Stimulated activated naive CD8-positive, alpha-beta T cell treated with anti-CD3 and anti-CD28 coated beads, Interleukin-15, Interleukin-2, amounts not matched to agents 100 ng/mL and 50 ng/mL, for 24 hours (primary cell): ENCODE data around the gene PPARG.
"Not testable (repeated sequence)": the region's sequence is repeated elsewhere in the genome, so short reads cannot be mapped to it uniquely, and the experiment has no call there.

Experiments
- H3K27ac Mint-ChIP-seq: one replicate; pipeline ENCODE4 v1.8.0; 2021; ENCODE audit warnings: mild to moderate bottlenecking, mixed read lengths
- H3K27me3 Mint-ChIP-seq: one replicate; pipeline ENCODE4 v1.8.0; 2021; ENCODE audit warnings: mixed read lengths
- H3K36me3 Mint-ChIP-seq: one replicate; pipeline ENCODE4 v1.8.0; 2021; ENCODE audit warnings: low read depth, mixed read lengths
- H3K4me1 Mint-ChIP-seq: one replicate; pipeline ENCODE4 v1.8.0; 2021; ENCODE audit warnings: low read depth, mixed read lengths
- H3K4me3 Mint-ChIP-seq: one replicate; pipeline ENCODE4 v1.8.0; 2021; ENCODE audit warnings: mild to moderate bottlenecking, mixed read lengths
- H3K9me3 Mint-ChIP-seq: one replicate; pipeline ENCODE4 v1.8.0; 2021; ENCODE audit warnings: mixed read lengths

The PPARG gene

GRCh38 chr3:12288182-12289129 is at the start of gene PPARG:
PPARG (plus strand) TSS chr3:12289070; CDS start chr3:12379712, 90,642 bp downstream.
- peaks cover 62% of the 10 kb centered on the region for H3K27me3 Mint-ChIP-seq

GRCh38 chr3:12239301-12239700 is 49.6 kb upstream of the PPARG start:
- no peak overlapping the region for H3K27ac Mint-ChIP-seq
- H3K4me3 Mint-ChIP-seq: no peak overlapping the region
- H3K9me3 Mint-ChIP-seq: peaks cover under 1% of the 10 kb centered on the region
- peaks cover 8% of the 10 kb centered on the region for H3K4me1 Mint-ChIP-seq
- peaks cover 31% of the 10 kb centered on the region for H3K27me3 Mint-ChIP-seq
- peaks cover under 1% of the 10 kb centered on the region for H3K36me3 Mint-ChIP-seq

More at GRCh38 chr3:12288182-12289129, at the start of gene PPARG:
- Mint-ChIP-seq H3K4me3 (peak within 1 kb of the TSS; percentile 47), H3K36me3 (no peaks in the 10 kb centered on the region), H3K27ac (no peak within 1 kb of the TSS), H3K4me1 (peaks cover 14% of the 10 kb centered on the region), H3K9me3 (no peaks in the 10 kb centered on the region)

- no peak overlapping the region for H3K4me3 Mint-ChIP-seq
- H3K9me3 Mint-ChIP-seq: no peaks in the 10 kb centered on the region
- H3K27me3 Mint-ChIP-seq: peaks cover 30% of the 10 kb centered on the region
- no peak overlapping the region for H3K27ac Mint-ChIP-seq
- H3K36me3 Mint-ChIP-seq: no peaks in the 10 kb centered on the region
- peaks cover 7% of the 10 kb centered on the region for H3K4me1 Mint-ChIP-seq
Measured at GRCh38 chr3:12242772-12243171, 46.1 kb upstream of the PPARG start.

- H3K4me1 Mint-ChIP-seq: peaks cover 7% of the 10 kb centered on the region
- peaks cover 15% of the 10 kb centered on the region for H3K9me3 Mint-ChIP-seq
- H3K27ac Mint-ChIP-seq: no peak overlapping the region
Measured at GRCh38 chr3:12246497-12247163, 42.2 kb upstream of the PPARG start.

GRCh38 chr3:12247411-12247810 is 41.5 kb upstream of the PPARG start:
- Mint-ChIP-seq H3K9me3 (peaks cover 15% of the 10 kb centered on the region), H3K4me3 (no peak overlapping the region), H3K36me3 (no peaks in the 10 kb centered on the region), H3K27me3 (peaks cover 39% of the 10 kb centered on the region), H3K4me1 (peaks cover 7% of the 10 kb centered on the region), H3K27ac (no peak overlapping the region)

More at GRCh38 chr3:12246497-12247163, 42.2 kb upstream of the PPARG start:
- peaks cover 39% of the 10 kb centered on the region for H3K27me3 Mint-ChIP-seq
- H3K4me3 Mint-ChIP-seq: no peak overlapping the region
- H3K36me3 Mint-ChIP-seq: no peaks in the 10 kb centered on the region

- Mint-ChIP-seq H3K4me3 (no peak overlapping the region), H3K27me3 (peaks cover 39% of the 10 kb centered on the region), H3K36me3 (no peaks in the 10 kb centered on the region), H3K27ac (no peak overlapping the region), H3K4me1 (peaks cover 7% of the 10 kb centered on the region), H3K9me3 (peaks cover 15% of the 10 kb centered on the region)
Measured at GRCh38 chr3:12249519-12249918, 39.4 kb upstream of the PPARG start.

GRCh38 chr3:12252889-12253288 is 36.0 kb upstream of the PPARG start:
- no peaks in the 10 kb centered on the region for H3K36me3 Mint-ChIP-seq
- peaks cover 15% of the 10 kb centered on the region for H3K9me3 Mint-ChIP-seq
- H3K27ac Mint-ChIP-seq: no peak overlapping the region
- no peak overlapping the region for H3K4me3 Mint-ChIP-seq
- H3K4me1 Mint-ChIP-seq: no peaks in the 10 kb centered on the region
- H3K27me3 Mint-ChIP-seq: peaks cover 25% of the 10 kb centered on the region

- Mint-ChIP-seq H3K27ac (no peak overlapping the region), H3K27me3 (peaks cover 25% of the 10 kb centered on the region), H3K4me3 (no peak overlapping the region), H3K36me3 (no peaks in the 10 kb centered on the region), H3K4me1 (no peaks in the 10 kb centered on the region), H3K9me3 (peaks cover 14% of the 10 kb centered on the region)
Measured at GRCh38 chr3:12253516-12254343, 35.1 kb upstream of the PPARG start.

- Mint-ChIP-seq H3K27ac (no peak overlapping the region), H3K36me3 (no peaks in the 10 kb centered on the region), H3K9me3 (peaks cover under 1% of the 10 kb centered on the region), H3K27me3 (peaks cover 24% of the 10 kb centered on the region), H3K4me3 (no peak overlapping the region), H3K4me1 (no peaks in the 10 kb centered on the region)
Measured at GRCh38 chr3:12255393-12255792, 33.5 kb upstream of the PPARG start.

GRCh38 chr3:12258911-12259310 is 30.0 kb upstream of the PPARG start:
- H3K4me3 Mint-ChIP-seq: no peak overlapping the region
- H3K4me1 Mint-ChIP-seq: no peaks in the 10 kb centered on the region
- no peak overlapping the region for H3K27ac Mint-ChIP-seq
- H3K9me3 Mint-ChIP-seq: no peaks in the 10 kb centered on the region
- H3K36me3 Mint-ChIP-seq: no peaks in the 10 kb centered on the region
- peaks cover 24% of the 10 kb centered on the region for H3K27me3 Mint-ChIP-seq

GRCh38 chr3:12262173-12262572 is 26.7 kb upstream of the PPARG start:
- H3K4me1 Mint-ChIP-seq, H3K27ac Mint-ChIP-seq, H3K36me3 Mint-ChIP-seq, H3K4me3 Mint-ChIP-seq, H3K9me3 Mint-ChIP-seq: not testable (repeated sequence)
- H3K27me3 Mint-ChIP-seq: peaks cover 21% of the 10 kb centered on the region

- Mint-ChIP-seq H3K27ac (no peak overlapping the region), H3K36me3 (no peaks in the 10 kb centered on the region), H3K27me3 (peaks cover 11% of the 10 kb centered on the region), H3K9me3 (no peaks in the 10 kb centered on the region), H3K4me1 (no peaks in the 10 kb centered on the region), H3K4me3 (no peak overlapping the region)
Measured at GRCh38 chr3:12265508-12265907, 23.4 kb upstream of the PPARG start.

GRCh38 chr3:12266038-12266437 is 22.8 kb upstream of the PPARG start:
- Mint-ChIP-seq H3K4me1 (no peaks in the 10 kb centered on the region), H3K36me3 (no peaks in the 10 kb centered on the region), H3K4me3 (no peak overlapping the region), H3K27me3 (peaks cover 13% of the 10 kb centered on the region), H3K9me3 (no peaks in the 10 kb centered on the region), H3K27ac (no peak overlapping the region)

- Mint-ChIP-seq H3K27ac (no peak overlapping the region), H3K4me3 (no peak overlapping the region), H3K27me3 (peaks cover 18% of the 10 kb centered on the region), H3K9me3 (no peaks in the 10 kb centered on the region), H3K4me1 (no peaks in the 10 kb centered on the region), H3K36me3 (no peaks in the 10 kb centered on the region)
Measured at GRCh38 chr3:12267376-12268030, 21.4 kb upstream of the PPARG start.
